Measurements from ENCODE around the gene DNASE1. TPM values are rescaled to one million over a fixed set of nuclear protein-coding genes. Genes with fewer than 3 reads are reported as not detected.

Gene DNASE1
- total RNA-seq, 1 donor from 2014 or later = 7.7 TPM

DNA sequence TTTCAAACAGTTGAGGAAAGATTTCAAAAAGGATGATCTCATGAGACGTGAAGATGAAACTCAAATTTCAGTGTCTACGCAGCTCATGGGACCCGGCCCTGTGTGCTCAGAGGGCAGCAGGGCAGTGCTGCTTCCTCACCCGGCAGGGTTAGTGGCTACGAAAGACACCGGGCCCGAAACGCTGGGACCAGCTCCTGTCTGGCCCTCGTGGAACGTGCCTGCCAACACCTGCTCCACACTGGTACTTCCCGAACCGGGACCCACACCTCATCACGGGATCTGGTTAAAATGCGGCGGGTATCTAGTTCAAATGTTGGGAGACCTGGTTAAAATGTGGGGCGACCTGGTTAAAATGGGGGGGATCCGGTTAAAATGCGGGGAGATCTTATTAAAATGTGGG is 18.7 kb downstream of the DNASE1 start:
- Histone ChIP-seq H3K27ac (replicated peaks) (no peak overlapping the region), H3K9me3 (replicated peaks) (no peaks in the 10 kb centered on the region), H3K27me3 (ENCODE audit: low read depth) (no peaks in the 10 kb centered on the region), H3K36me3 (peaks cover 81% of the 10 kb centered on the region), H3K4me3 (no peak overlapping the region), H3K4me1 (peaks cover 24% of the 10 kb centered on the region)
- TF ChIP-seq CTCF (IDR thresholded peaks at IDR 0.05; ENCODE audit: borderline replicate concordance) = no peak
- intact Hi-C loops (cut with micrococcal nuclease) = no loop called here
- no peak for DNase-seq

- intact Hi-C loops (cut with micrococcal nuclease) = no loop called here
- Histone ChIP-seq H3K9me3 (replicated peaks) (no peaks in the 10 kb centered on the region), H3K27ac (replicated peaks) (no peak overlapping the region), H3K36me3 (peaks cover 81% of the 10 kb centered on the region), H3K4me1 (peaks cover 24% of the 10 kb centered on the region), H3K27me3 (ENCODE audit: low read depth) (no peaks in the 10 kb centered on the region), H3K4me3 (no peak overlapping the region)
- no peak for DNase-seq
- no peak for TF ChIP-seq CTCF (IDR thresholded peaks at IDR 0.05; ENCODE audit: borderline replicate concordance)
Observed at GRCh38 chr16:3673676-3674377, 19.3 kb downstream of the DNASE1 start.

DNA sequence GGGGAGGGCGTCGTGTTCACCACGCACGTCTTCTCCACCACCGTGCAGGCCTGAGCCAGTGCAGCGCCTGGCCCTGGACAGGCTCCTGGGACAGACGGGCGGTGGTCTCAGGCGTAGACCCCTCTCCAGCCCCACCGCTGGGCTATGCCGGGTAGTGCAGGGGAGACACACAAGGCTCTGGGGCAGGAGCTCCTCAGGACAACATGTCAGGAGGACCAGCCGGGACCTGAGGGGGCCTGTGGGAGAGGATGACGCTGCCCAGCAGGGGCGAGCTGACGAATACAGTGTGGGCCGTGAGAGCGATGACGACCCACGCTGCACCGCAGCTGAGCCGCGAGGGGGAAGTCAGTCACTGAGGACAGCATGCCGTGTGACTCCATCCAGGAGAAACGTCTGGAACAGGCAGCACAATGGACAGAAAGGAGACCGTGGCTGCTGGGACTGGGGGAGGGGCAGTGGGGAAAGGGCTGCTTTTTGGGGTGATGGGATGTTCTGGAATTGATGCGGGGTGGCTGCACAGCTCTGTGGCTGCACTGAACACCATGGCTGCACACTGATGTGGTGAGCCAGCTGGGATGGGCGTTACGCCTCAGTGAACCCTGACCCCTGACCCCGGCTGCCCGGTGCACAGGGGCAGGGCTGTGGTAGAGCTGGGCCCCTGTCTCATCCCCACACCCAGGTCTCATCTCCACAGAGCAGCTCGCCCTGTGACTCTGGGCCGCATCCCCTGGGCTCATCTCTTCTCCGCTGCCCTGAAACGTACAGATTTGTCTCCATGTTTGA is 20.2 kb downstream of the DNASE1 start:
- Histone ChIP-seq H3K4me3 (no peak overlapping the region), H3K4me1 (peaks cover 24% of the 10 kb centered on the region), H3K27ac (replicated peaks) (no peak overlapping the region), H3K27me3 (ENCODE audit: low read depth) (no peaks in the 10 kb centered on the region), H3K9me3 (replicated peaks) (no peaks in the 10 kb centered on the region), H3K36me3 (peaks cover 82% of the 10 kb centered on the region)
- DNase-seq = no peak
- intact Hi-C loops (cut with micrococcal nuclease) = no loop called here
- TF ChIP-seq CTCF (IDR thresholded peaks at IDR 0.05; ENCODE audit: borderline replicate concordance) = no peak

DNA sequence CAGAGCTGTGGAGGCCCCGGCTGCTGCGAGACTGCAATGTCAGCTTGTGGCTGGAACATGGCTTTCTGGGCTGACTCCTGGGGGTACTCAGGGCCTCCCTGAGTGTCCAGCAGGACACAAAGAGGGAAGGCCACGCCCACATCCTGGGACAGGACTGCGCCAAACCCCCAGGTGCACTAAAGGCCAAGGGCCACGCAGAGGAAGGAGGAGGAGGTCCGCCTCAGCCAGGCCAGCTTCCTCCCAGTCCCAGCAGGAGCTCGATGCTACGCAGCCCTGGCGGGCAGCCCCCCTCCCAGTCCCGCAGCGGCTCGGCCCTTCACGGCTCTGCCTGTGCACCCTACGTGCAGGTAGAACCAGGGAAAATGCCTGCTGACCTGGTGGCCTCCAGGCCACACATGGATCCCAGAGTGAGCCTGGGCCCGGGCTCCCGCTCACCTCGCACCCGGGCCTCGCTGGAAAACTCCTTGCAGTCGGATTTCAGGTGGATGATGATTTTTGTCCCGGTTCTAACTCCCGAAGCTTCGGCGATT is 21.2 kb downstream of the DNASE1 start:
- no peak for TF ChIP-seq CTCF (IDR thresholded peaks at IDR 0.05; ENCODE audit: borderline replicate concordance)
- H3K4me3 ChIP-seq = no peak overlapping the region
- no peak for DNase-seq
- H3K27ac ChIP-seq (replicated peaks) = no peak overlapping the region
- peaks cover 87% of the 10 kb centered on the region for H3K36me3 ChIP-seq
- H3K27me3 ChIP-seq (ENCODE audit: low read depth) = no peaks in the 10 kb centered on the region
- intact Hi-C loops (cut with micrococcal nuclease) = no loop called here
- H3K9me3 ChIP-seq (replicated peaks) = no peaks in the 10 kb centered on the region
- H3K4me1 ChIP-seq = peaks cover 27% of the 10 kb centered on the region

- Histone ChIP-seq H3K27me3 (ENCODE audit: low read depth) (no peaks in the 10 kb centered on the region), H3K27ac (replicated peaks) (no peak overlapping the region), H3K4me3 (no peak overlapping the region), H3K9me3 (replicated peaks) (no peaks in the 10 kb centered on the region), H3K36me3 (peaks cover 85% of the 10 kb centered on the region), H3K4me1 (peaks cover 35% of the 10 kb centered on the region)
- no peak for DNase-seq
- intact Hi-C loops (cut with micrococcal nuclease) = no loop called here
- no peak for TF ChIP-seq CTCF (IDR thresholded peaks at IDR 0.05; ENCODE audit: borderline replicate concordance)
Observed at GRCh38 chr16:3677994-3678393, 23.5 kb downstream of the DNASE1 start.
